Heart left ventricle (tissue), 16 donors: Measurements from ENCODE around the gene DUSP10. TPM values are rescaled to one million over a fixed set of nuclear protein-coding genes. Genes with fewer than 3 reads are reported as not detected.
A peak's percentile ranks its signal among the peaks of the same experiment; 100 is the strongest.

ENCODE experiments used
- ATAC-seq, 4 donors: fragments of 200-7000 bp; cut with Tn5 transposase; one replicate each; pipeline ENCODE4 v1.9.1; 2020 to 2022; ENCODE audit warnings: moderate library complexity in 4 of 4, mild to moderate bottlenecking in 3 of 4, moderate number of reproducible peaks in 1 of 4
- DNase-seq, 5 donors: peaks; one replicate each; pipeline ENCODE4 v3.0.0-alpha.2; 2020
- H3K27ac ChIP-seq, 12 donors: fragments of 200-600 bp; sonication (generic) in 4 of 12; one replicate each; pipeline versions ENCODE4 v1.5.0 to v1.8.0; 2016 to 2022; ENCODE audit warnings: mild to moderate bottlenecking in 2 of 12
- H3K27me3 ChIP-seq, 9 donors: fragments of 200-600 bp; sonication (generic) in 2 of 9; one replicate each; pipeline versions ENCODE4 v1.5.1 to v1.8.0; 2016 to 2022; ENCODE audit warnings: mild to moderate bottlenecking in 3 of 9
- H3K36me3 ChIP-seq, 9 donors: fragments of 200-600 bp; sonication (generic) in 2 of 9; one replicate each; pipeline versions ENCODE4 v1.5.0 to v1.8.0; 2018 to 2022; ENCODE audit warnings: mild to moderate bottlenecking in 2 of 9
- H3K4me1 ChIP-seq, 12 donors: fragments of 200-600 bp; sonication (generic) in 4 of 12; one replicate each; pipeline versions ENCODE4 v1.5.0 to v1.8.0; 2016 to 2022; ENCODE audit warnings: mild to moderate bottlenecking in 3 of 12
- H3K4me3 ChIP-seq, 12 donors: fragments of 200-600 bp; sonication (generic) in 4 of 12; one replicate each; pipeline versions ENCODE4 v1.5.0 to v1.8.0; 2017 to 2022; ENCODE audit warnings: mild to moderate bottlenecking in 9 of 12, moderate library complexity in 4 of 12
- H3K9me3 ChIP-seq, 12 donors: fragments of 200-600 bp; sonication (generic) in 4 of 12; one replicate each; pipeline versions ENCODE4 v1.5.0 to v1.8.0; 2016 to 2022; ENCODE audit warnings: mild to moderate bottlenecking in 1 of 12
- POLR2A ChIP-seq, 2 donors: fragments of 450-650 bp; IDR thresholded peaks; one replicate each; pipeline ENCODE4 v1.6.1; 2017; ENCODE audit warnings: antibody characterized with exemption in 2 of 2, mild to moderate bottlenecking in 2 of 2, moderate library complexity in 2 of 2
- WGBS, 4 donors: extraction: QIAGEN DNeasy Blood & Tissue Kit in 2 of 4; methylation state at CpG; one replicate each; pipeline versions ENCODE4 v1.1.5 to v1.1.7; 2013 to 2018; 5-methylcytosine and 5-hydroxymethylcytosine counted together
- intact Hi-C, 10 donors: fragments of 100-400 bp; cut with DNase I; formaldehyde crosslinking; loops; one replicate each; pipeline versions ENCODE4 v1.11.1 to v1.14.2; 2022
- polyA plus RNA-seq, 2 donors: library from polyadenylated mRNA; stranded (reverse); fragments of 200-250 nt; gene quantifications; one replicate each; pipeline ENCODE4 v1.2.3, GENCODE V29; 2013
- total RNA-seq, 9 donors: library from RNA; depleted of rRNA in 2 of 9; stranded (reverse); fragments of >200 nt in 2 of 9; fragmentation: NEBNext Ultra II Directional in 3 of 9; extraction: Animal tissue kit (Norgen Biotek cat#: 25700) in 3 of 9; gene quantifications; one replicate each; pipeline versions ENCODE4 v1.1.0 to v1.2.4, GENCODE V29; 2016 to 2023
- TF ChIP-seq, protein P1 (sequence below), 12 donors: fragments of 200-600 bp; sonication (generic) in 4 of 12; IDR thresholded peaks; one replicate each; pipeline versions ENCODE4 v1.5.0 to v1.8.0; 2018 to 2022; ENCODE audit warnings: antibody characterized with exemption in 12 of 12, mild to moderate bottlenecking in 5 of 12
- donor health status: ischemic (EF 13 %, LVEDD 7.1; RV severe dilation, severe dysfunction).
- donor health status: healthy with polysubstance abuse.
- donor health status: DM: no; HTN: yes; CAD: no.
- donor health status: DM: no; HTN: no; CAD: no.
- donor health status: ischemic (EF 25% LVEDD 6.9; RV normal size, moderate dysfunction).
- donor health status: ischemic (EF 25% LVEDD 5.7; RV mildly dilated, moderate dysfunction).
- donor health status: healthy.
- donor health status: DM: yes; HTN: yes; CAD: no.
- donor health status: ischemic (EF 35%, LVEDD 5.7; RV mildly dilated, moderate dysfunction).
- donor health status: nonischemic (EF 11% LVEDD 7.7; RV severe dilation, severe dysfunction).
- donor health status: DM: yes; HTN: yes; CAD: no.
- donor health status: PGD.
- donor health status: ischemic (EF 29% LVEDD 5.4; RV normal size, mild dysfunction).
- donor health status: nonischemic (EF 23%, LVEDD 6.1; RV moderate dilation, normal function).

DUSP10 gene
- total and polyA plus RNA-seq, 11 donors = 2.2 to 7.1 (median 3.9) TPM

DNA sequence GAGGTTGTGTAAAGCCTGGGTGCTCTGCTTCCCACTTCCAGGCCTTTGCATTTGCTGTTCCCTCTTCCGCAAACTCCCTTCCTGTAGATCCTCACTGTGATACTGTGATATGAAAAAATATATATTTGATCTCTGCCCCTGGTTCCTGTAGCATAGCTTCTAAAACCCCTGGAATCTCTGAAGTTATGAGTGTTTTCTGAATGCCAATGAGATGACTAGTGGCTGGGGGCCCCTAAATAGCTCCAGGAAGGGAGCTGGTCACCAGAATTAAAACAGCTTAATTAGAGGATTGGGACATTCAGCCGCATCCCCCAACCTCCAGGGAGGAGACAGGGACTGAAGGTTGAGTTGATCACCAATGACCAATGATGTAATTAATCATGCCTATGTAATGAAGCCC, 21.9 kb downstream of the DUSP10 start:
- Histone ChIP-seq H3K27ac (peak overlapping the region in 1 of 12 donors; percentile 75), H3K27me3 (no peaks in the 10 kb centered on the region), H3K4me1 (peaks cover 0 to 86% (median 12%) of the 10 kb centered on the region in 12 donors), H3K4me3 (no peak overlapping the region), H3K36me3 (no peaks in the 10 kb centered on the region), H3K9me3 (peaks cover 0 to 6% (median 0%) of the 10 kb centered on the region in 12 donors)
- 95 to 100% (median 98%) methylated on average over 2 of the region's 2 CpGs for WGBS, 4 donors
- TF ChIP-seq, protein P1, sequence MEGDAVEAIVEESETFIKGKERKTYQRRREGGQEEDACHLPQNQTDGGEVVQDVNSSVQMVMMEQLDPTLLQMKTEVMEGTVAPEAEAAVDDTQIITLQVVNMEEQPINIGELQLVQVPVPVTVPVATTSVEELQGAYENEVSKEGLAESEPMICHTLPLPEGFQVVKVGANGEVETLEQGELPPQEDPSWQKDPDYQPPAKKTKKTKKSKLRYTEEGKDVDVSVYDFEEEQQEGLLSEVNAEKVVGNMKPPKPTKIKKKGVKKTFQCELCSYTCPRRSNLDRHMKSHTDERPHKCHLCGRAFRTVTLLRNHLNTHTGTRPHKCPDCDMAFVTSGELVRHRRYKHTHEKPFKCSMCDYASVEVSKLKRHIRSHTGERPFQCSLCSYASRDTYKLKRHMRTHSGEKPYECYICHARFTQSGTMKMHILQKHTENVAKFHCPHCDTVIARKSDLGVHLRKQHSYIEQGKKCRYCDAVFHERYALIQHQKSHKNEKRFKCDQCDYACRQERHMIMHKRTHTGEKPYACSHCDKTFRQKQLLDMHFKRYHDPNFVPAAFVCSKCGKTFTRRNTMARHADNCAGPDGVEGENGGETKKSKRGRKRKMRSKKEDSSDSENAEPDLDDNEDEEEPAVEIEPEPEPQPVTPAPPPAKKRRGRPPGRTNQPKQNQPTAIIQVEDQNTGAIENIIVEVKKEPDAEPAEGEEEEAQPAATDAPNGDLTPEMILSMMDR (IDR thresholded peaks at IDR 0.05) = no peak
- TF ChIP-seq POLR2A (IDR thresholded peaks at IDR 0.05) = no peak
- intact Hi-C loops = no loop called here
- ATAC-seq (no peak), DNase-seq (no peak)

DNA sequence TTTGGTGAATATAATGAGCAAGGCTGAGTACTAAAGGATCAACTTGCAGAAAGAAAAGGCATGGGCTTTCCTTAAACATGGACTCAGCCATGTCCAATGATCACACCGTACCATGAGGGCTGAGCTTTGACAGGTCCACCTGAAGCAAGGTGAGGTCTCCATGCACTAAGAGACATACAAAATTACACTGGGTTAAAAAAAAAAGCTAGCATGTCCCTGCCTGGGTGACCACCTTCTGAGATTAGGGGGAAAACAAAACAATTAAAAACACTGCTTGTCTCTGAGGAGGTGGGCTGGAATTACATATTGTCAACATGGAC, 22.7 kb downstream of the DUSP10 start:
- H3K4me3 ChIP-seq = no peak overlapping the region
- no peak for DNase-seq
- peaks cover 0 to 86% (median 12%) of the 10 kb centered on the region in 12 donors for H3K4me1 ChIP-seq
- 90 to 95% (median 94%) methylated on average over 1 of the region's 1 CpG for WGBS, 4 donors
- ATAC-seq = no peak
- no peaks in the 10 kb centered on the region for H3K27me3 ChIP-seq
- H3K9me3 ChIP-seq = peaks cover 0 to 6% (median 0%) of the 10 kb centered on the region in 12 donors
- intact Hi-C loops = no loop called here
- peak overlapping the region in 2 of 12 donors; percentile 63 to 75 for H3K27ac ChIP-seq
- H3K36me3 ChIP-seq = no peaks in the 10 kb centered on the region
- TF ChIP-seq, protein P1 (IDR thresholded peaks at IDR 0.05) = no peak

DNA sequence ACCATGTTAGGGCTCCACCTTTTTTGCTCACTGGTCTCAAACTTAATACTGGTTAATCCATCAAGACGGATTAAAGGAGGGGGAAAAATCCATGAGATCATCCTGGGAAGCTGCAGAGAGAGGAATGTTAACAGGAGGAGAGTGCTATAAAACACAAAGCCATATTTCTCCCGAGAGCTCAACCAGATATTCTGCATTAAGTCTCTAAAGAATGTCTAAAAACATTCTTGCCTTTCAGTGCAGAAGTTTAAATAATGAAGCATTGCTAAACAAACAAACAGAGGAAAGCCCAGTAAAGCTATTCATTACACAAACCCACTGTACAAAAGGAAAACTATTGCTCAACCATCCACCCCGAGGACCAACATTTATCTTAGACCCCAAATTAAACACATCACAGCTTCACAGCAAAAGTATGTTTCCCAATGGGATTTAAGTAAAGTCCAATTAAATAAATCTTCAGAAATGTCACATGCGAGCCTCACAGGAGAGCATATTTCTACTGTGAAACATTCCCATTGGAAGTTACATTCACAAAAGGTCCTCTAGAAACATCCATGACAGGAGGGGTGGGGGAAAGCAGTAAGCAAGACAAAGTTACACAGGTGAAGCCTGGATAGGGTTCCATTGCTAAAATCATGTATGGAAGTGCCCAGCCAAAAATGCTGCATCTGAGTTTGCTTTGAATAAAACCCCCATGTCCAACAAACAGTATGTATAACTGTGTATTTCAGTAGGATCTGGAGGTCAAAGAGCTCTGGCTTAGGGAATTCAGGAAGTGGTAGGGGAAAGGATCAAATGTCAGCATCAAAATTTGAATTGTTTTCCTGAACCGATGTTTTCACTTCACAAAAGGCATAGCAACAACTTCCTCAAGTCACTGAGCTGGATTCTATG, 23.3 kb downstream of the DUSP10 start:
- no peak for TF ChIP-seq POLR2A (IDR thresholded peaks at IDR 0.05)
- TF ChIP-seq, protein P1 (IDR thresholded peaks at IDR 0.05) = no peak
- H3K4me3 ChIP-seq = no peak overlapping the region
- no peaks in the 10 kb centered on the region for H3K27me3 ChIP-seq
- intact Hi-C loops = no loop called here
- H3K9me3 ChIP-seq = peaks cover 0 to 6% (median 0%) of the 10 kb centered on the region in 12 donors
- ATAC-seq (no peak), DNase-seq (no peak)
- WGBS, 4 donors = 56 to 72% (median 63%) methylated on average over 5 of the region's 5 CpGs
- H3K27ac ChIP-seq = peak overlapping the region in 2 of 12 donors; percentile 63 to 75
- peaks cover 0 to 89% (median 12%) of the 10 kb centered on the region in 12 donors for H3K4me1 ChIP-seq
- H3K36me3 ChIP-seq = no peaks in the 10 kb centered on the region

DNA sequence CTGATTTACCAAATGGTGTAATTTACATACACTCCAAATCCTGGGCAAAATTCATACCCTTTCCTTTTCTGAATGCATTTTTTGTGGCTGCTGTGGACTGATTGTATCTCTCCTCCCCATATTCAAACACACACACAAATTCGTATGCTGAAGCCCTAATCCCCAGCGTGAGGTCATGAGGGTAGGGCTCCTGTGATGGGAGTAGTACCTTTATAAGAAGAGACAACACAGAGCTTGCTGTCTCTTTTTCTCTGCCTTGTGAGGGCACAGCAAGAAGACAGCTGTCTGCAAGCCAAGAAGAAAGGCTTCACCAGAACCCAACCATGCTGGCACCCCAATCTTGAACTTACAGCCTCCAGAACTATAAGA, 24.4 kb downstream of the DUSP10 start:
- intact Hi-C loops = no loop called here
- Histone ChIP-seq H3K4me3 (no peak overlapping the region), H3K4me1 (peaks cover 0 to 88% (median 7%) of the 10 kb centered on the region in 12 donors), H3K9me3 (no peaks in the 10 kb centered on the region), H3K36me3 (no peaks in the 10 kb centered on the region), H3K27ac (peak overlapping the region in 1 of 12 donors; percentile 75), H3K27me3 (no peaks in the 10 kb centered on the region)
- ATAC-seq (no peak), DNase-seq (no peak)
- 89 to 96% (median 90%) methylated on average over 2 of the region's 2 CpGs for WGBS, 4 donors
- TF ChIP-seq POLR2A (IDR thresholded peaks at IDR 0.05) = no peak
- TF ChIP-seq, protein P1 (IDR thresholded peaks at IDR 0.05) = no peak
